ENCODE results near the gene RANBP1. TPM values are rescaled to one million over a fixed set of nuclear protein-coding genes. Genes with fewer than 3 reads are reported as not detected.

The RANBP1 gene
- total and polyA plus RNA-seq, 2 of the 13 experiments (the other 11 are each of a cell fraction or from before 2014, with no cell fraction given), result 181 to 492 TPM

DNA sequence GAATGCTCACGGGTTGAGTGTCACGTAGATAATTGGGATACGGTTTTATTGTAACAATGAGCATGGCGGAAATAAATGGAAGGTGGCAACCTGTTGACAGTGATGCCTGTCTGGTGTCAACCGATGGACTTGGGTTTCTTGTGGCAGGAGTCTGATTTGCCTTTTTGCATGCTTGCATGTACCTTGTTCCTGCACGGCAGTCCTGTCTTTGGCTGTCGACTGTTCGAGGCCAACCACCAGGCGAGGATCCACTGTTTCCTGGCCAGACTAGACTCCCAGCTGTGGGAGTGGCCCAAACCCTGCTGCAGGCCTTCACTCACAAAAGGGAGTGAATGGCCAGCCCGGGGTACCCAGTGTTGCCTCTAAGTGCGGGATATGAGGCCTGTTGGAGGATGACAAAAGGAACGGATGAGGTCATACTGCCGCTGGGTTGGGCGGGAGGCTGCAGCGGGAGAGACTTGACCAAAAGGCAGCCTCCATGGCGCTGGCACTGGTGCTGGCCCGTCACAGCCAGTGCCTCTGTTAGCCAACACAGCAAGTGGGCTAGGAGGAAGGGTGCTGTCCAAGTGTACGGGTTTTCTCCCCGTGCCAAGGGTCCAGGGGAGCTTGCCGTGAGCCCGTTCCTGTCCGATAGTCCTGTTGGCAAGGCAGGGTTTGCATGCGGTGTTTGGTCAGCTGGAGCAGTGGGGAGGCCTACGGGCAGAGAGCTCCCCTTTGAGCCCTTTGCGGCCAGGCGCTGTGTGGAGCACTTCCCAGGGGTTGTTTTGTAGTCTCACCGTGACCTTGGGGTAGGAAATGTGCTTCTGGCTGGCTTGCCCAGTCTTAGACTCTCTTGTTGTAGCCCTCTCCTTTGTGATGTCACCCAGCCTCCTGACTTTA lies 34.9 kb upstream of the RANBP1 start (continued):
- no peak for TF ChIP-seq SOX6 (IDR thresholded peaks at IDR 0.05)
- TF ChIP-seq SOX6 (CRISPR knock-in tag; IDR thresholded peaks at IDR 0.05), result peak; percentile 22; the same call in 1 of the 2 replicates
- TF ChIP-seq ZNF205 (CRISPR knock-in tag; IDR thresholded peaks at IDR 0.05), result no peak
- TF ChIP-seq, protein P1, sequence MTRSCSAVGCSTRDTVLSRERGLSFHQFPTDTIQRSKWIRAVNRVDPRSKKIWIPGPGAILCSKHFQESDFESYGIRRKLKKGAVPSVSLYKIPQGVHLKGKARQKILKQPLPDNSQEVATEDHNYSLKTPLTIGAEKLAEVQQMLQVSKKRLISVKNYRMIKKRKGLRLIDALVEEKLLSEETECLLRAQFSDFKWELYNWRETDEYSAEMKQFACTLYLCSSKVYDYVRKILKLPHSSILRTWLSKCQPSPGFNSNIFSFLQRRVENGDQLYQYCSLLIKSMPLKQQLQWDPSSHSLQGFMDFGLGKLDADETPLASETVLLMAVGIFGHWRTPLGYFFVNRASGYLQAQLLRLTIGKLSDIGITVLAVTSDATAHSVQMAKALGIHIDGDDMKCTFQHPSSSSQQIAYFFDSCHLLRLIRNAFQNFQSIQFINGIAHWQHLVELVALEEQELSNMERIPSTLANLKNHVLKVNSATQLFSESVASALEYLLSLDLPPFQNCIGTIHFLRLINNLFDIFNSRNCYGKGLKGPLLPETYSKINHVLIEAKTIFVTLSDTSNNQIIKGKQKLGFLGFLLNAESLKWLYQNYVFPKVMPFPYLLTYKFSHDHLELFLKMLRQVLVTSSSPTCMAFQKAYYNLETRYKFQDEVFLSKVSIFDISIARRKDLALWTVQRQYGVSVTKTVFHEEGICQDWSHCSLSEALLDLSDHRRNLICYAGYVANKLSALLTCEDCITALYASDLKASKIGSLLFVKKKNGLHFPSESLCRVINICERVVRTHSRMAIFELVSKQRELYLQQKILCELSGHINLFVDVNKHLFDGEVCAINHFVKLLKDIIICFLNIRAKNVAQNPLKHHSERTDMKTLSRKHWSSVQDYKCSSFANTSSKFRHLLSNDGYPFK (CRISPR knock-in tag; IDR thresholded peaks at IDR 0.05; ENCODE audit: borderline replicate concordance), result peak; percentile 55; the same call in 1 of the 2 replicates
- peak; percentile 37; the same call in 1 of the 2 replicates for TF ChIP-seq ZNF724P (CRISPR knock-in tag; IDR thresholded peaks at IDR 0.05; ENCODE audit: borderline replicate concordance)
- peak; percentile 30; the same call in 1 of the 2 replicates for TF ChIP-seq KDM2A (CRISPR knock-in tag; IDR thresholded peaks at IDR 0.05; ENCODE audit: borderline replicate concordance, low read depth)
- no peak for TF ChIP-seq NCOR1 (IDR thresholded peaks at IDR 0.05; ENCODE audit: borderline replicate concordance, low read length)
- no peak for TF ChIP-seq FOSL1 (CRISPR knock-in tag; IDR thresholded peaks at IDR 0.05; ENCODE audit: borderline replicate concordance)
- TF ChIP-seq ZFY (CRISPR knock-in tag; IDR thresholded peaks at IDR 0.05), result peak; percentile 64
- 0 out of 2 replicates have a peak, but pooled peaks have one; percentile 54 for TF ChIP-seq ZNF33B (CRISPR knock-in tag; IDR thresholded peaks at IDR 0.05)
- TF ChIP-seq HNRNPL (IDR thresholded peaks at IDR 0.05; ENCODE audit: low read depth, low read length), result peak; percentile 60; the same call in 1 of the 2 replicates
- TF ChIP-seq, protein P2, sequence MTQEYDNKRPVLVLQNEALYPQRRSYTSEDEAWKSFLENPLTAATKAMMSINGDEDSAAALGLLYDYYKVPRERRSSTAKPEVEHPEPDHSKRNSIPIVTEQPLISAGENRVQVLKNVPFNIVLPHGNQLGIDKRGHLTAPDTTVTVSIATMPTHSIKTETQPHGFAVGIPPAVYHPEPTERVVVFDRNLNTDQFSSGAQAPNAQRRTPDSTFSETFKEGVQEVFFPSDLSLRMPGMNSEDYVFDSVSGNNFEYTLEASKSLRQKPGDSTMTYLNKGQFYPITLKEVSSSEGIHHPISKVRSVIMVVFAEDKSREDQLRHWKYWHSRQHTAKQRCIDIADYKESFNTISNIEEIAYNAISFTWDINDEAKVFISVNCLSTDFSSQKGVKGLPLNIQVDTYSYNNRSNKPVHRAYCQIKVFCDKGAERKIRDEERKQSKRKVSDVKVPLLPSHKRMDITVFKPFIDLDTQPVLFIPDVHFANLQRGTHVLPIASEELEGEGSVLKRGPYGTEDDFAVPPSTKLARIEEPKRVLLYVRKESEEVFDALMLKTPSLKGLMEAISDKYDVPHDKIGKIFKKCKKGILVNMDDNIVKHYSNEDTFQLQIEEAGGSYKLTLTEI (CRISPR knock-in tag; conservative IDR thresholded peaks at IDR 0.05), result no peak
- 0 out of 2 replicates have a peak, but pooled peaks have one; percentile 15 for TF ChIP-seq ZNF607 (CRISPR knock-in tag; IDR thresholded peaks at IDR 0.05; ENCODE audit: borderline replicate concordance)
- TF ChIP-seq RXRB (CRISPR knock-in tag; IDR thresholded peaks at IDR 0.05; ENCODE audit: borderline replicate concordance), result no peak; the same call in 1 of the 2 replicates
- no peak for TF ChIP-seq FOXA3 (CRISPR knock-in tag; IDR thresholded peaks at IDR 0.05)
- peak; percentile 95 for TF ChIP-seq ZNF121 (CRISPR knock-in tag; IDR thresholded peaks at IDR 0.05)
- TF ChIP-seq KLF12 (CRISPR knock-in tag; IDR thresholded peaks at IDR 0.05; ENCODE audit: borderline replicate concordance), result 0 out of 2 replicates have a peak, but pooled peaks have one; percentile 11
- TF ChIP-seq, protein P3, sequence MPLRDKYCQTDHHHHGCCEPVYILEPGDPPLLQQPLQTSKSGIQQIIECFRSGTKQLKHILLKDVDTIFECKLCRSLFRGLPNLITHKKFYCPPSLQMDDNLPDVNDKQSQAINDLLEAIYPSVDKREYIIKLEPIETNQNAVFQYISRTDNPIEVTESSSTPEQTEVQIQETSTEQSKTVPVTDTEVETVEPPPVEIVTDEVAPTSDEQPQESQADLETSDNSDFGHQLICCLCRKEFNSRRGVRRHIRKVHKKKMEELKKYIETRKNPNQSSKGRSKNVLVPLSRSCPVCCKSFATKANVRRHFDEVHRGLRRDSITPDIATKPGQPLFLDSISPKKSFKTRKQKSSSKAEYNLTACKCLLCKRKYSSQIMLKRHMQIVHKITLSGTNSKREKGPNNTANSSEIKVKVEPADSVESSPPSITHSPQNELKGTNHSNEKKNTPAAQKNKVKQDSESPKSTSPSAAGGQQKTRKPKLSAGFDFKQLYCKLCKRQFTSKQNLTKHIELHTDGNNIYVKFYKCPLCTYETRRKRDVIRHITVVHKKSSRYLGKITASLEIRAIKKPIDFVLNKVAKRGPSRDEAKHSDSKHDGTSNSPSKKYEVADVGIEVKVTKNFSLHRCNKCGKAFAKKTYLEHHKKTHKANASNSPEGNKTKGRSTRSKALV (CRISPR knock-in tag; IDR thresholded peaks at IDR 0.05), result no peak
- TF ChIP-seq, protein P4, sequence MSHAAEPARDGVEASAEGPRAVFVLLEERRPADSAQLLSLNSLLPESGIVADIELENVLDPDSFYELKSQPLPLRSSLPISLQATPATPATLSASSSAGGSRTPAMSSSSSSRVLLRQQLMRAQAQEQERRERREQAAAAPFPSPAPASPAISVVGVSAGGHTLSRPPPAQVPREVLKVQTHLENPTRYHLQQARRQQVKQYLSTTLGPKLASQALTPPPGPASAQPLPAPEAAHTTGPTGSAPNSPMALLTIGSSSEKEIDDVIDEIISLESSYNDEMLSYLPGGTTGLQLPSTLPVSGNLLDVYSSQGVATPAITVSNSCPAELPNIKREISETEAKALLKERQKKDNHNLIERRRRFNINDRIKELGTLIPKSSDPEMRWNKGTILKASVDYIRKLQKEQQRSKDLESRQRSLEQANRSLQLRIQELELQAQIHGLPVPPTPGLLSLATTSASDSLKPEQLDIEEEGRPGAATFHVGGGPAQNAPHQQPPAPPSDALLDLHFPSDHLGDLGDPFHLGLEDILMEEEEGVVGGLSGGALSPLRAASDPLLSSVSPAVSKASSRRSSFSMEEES (CRISPR knock-in tag; IDR thresholded peaks at IDR 0.05), result 0 out of 2 replicates have a peak, but pooled peaks have one; percentile 15
- TF ChIP-seq ZNF788 (CRISPR knock-in tag; IDR thresholded peaks at IDR 0.05; ENCODE audit: borderline replicate concordance), result 0 out of 2 replicates have a peak, but pooled peaks have one; percentile 22
- no peak for TF ChIP-seq YY1 (IDR thresholded peaks at IDR 0.05; ENCODE audit: insufficient read depth, insufficient replicate concordance, low read depth, low read length)
